ENCODE results near the gene MYORG.
"Not testable (repeated sequence)": the region's sequence is repeated elsewhere in the genome, so short reads cannot be mapped to it uniquely, and the experiment has no call there.

- not testable (repeated sequence) for TF ChIP-seq CTCF (conservative IDR thresholded peaks at IDR 0.05); ZFX (IDR thresholded peaks at IDR 0.05)
Measured at GRCh38 chr9:34367751-34368410, 8.8 kb downstream of the MYORG start.
